DOHH2 (cell line): Measurements from ENCODE around the gene IL12RB2.

Experiments used
- CTCF ChIP-seq: fragments of 200-600 bp; sonication (generic); IDR thresholded peaks from one replicate; pipeline ENCODE4 v1.5.1; 2014; ENCODE audit warnings: antibody characterized with exemption, mild to moderate bottlenecking, low read depth, low read length; ENCODE audit not compliant: poor library complexity, severe bottlenecking
- EZH2phosphoT487 ChIP-seq: fragments of 200-600 bp; sonication (generic); IDR thresholded peaks from 2 replicates; pipeline ENCODE4 v1.6.1; 2017; ENCODE audit warnings: borderline replicate concordance, mild to moderate bottlenecking, antibody characterized with exemption, low read length, moderate library complexity, mixed read lengths

- TF ChIP-seq CTCF (no peak), EZH2phosphoT487 (no peak)
Observed at GRCh38 chr1:67407498-67407897, 99.8 kb downstream of the IL12RB2 start.
